Stimulated activated CD8-positive, alpha-beta memory T cell treated with anti-CD3 and anti-CD28 coated beads, Interleukin-15, amount 100 ng/mL, for 24 hours (primary cell): ENCODE data around the gene CGB8.
"Not testable (repeated sequence)": the region's sequence is repeated elsewhere in the genome, so short reads cannot be mapped to it uniquely, and the experiment has no call there.

ENCODE experiments used
- DNase-seq: peaks from one replicate; pipeline ENCODE4 v3.0.0-alpha.2; 2020; ENCODE audit warnings: low read depth

CGB8 gene

GRCh38 chr19:49030323-49030722 is 18.6 kb downstream of the CGB8 start:
- DNase-seq: not testable (repeated sequence)

- not testable (repeated sequence) for DNase-seq
Measured at GRCh38 chr19:49029749-49030148, 19.2 kb downstream of the CGB8 start.

DNA sequence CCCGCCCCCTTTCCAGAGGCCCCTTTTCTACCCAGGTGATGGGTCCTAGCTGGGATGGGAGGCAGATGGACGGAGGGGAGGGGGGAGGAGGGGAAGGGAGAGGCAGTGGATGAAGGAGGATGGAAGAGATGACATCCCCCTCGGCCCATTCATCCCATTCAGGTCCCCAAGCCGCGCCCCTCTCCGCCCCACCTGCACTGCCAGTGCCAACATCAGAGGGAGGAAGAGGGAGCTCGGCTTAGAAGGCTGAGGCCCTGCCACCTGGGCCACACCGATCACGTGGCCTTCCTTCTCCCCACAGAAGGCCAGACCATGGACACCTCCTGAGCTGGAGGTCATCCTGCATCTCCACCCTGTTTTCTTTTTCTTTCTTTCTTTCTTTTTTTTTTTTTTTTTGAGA is 20.2 kb downstream of the CGB8 start:
- DNase-seq: not testable (repeated sequence)

DNA sequence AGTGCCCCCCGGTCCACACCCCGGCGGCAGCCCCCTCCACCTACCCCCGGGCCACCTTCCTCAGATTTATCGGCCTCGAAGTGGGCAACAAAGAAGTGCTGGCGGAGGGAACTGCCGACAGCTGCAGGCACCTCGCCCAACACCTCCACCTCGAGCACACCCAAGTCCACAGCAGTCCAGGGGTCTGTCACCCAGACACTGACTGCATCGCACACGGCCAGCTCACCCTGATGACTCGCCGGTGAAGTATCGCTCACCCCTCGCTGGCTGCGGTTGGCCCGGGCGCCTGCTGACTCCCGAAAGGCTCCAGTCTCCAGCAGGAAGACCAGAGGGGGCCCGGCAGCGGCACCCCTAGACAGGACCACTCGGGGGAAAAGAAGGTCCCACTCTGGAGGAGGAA is 23.3 kb downstream of the CGB8 start:
- not testable (repeated sequence) for DNase-seq

DNA sequence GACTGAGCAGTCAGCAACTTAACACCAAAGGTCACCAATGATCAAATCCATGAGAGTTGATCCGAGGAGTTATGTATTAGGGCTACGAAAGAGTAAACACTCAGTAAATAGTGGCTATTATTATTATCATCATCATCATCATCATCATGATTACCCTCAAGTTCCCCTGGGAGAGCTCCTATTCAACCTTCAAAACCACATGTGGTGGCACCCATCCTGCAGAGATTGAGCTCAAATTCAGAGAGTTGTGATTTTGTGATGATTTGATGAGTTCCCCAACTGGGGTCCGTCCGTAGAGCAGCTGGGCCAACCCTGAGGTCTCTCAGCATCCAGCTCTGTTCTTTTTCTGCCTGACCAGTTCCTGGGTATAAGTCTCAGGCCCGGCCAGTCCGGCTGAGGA is 23.8 kb downstream of the CGB8 start:
- not testable (repeated sequence) for DNase-seq

- not testable (repeated sequence) for DNase-seq
Measured at GRCh38 chr19:49024233-49024632, 24.7 kb downstream of the CGB8 start, which contains the start of gene CGB3. Gene CGB3 (minus strand): TSS chr19:49024333. CDS start chr19:49023971, 362 bp downstream.

- no peak for DNase-seq
Measured at GRCh38 chr19:49022116-49022515, 26.8 kb downstream of the CGB8 start.

GRCh38 chr19:49020931-49021895 is 27.7 kb downstream of the CGB8 start:
- DNase-seq: no peak

GRCh38 chr19:49020342-49020741 is 28.6 kb downstream of the CGB8 start:
- no peak for DNase-seq

- DNase-seq: peak; percentile 31
Measured at GRCh38 chr19:49019242-49019932, 29.5 kb downstream of the CGB8 start.

GRCh38 chr19:49018388-49019241 is 30.3 kb downstream of the CGB8 start:
- DNase-seq: not testable (repeated sequence)

GRCh38 chr19:49017666-49018351 is 31.1 kb downstream of the CGB8 start:
- DNase-seq: no peak

- no peak for DNase-seq
Measured at GRCh38 chr19:49017041-49017665, 31.8 kb downstream of the CGB8 start, which contains the start of gene LHB. Gene LHB (minus strand): TSS chr19:49017091. CDS start chr19:49017081, 10 bp downstream.

- DNase-seq: no peak
Measured at GRCh38 chr19:49016067-49016839, 32.7 kb downstream of the CGB8 start.

- DNase-seq: no peak
Measured at GRCh38 chr19:49014870-49015255, 34.0 kb downstream of the CGB8 start.

GRCh38 chr19:49014123-49014869 is 34.6 kb downstream of the CGB8 start:
- no peak for DNase-seq

- no peak for DNase-seq
Measured at GRCh38 chr19:49011194-49011593, 37.7 kb downstream of the CGB8 start.

- no peak for DNase-seq
Measured at GRCh38 chr19:49010453-49010852, 38.5 kb downstream of the CGB8 start.

DNA sequence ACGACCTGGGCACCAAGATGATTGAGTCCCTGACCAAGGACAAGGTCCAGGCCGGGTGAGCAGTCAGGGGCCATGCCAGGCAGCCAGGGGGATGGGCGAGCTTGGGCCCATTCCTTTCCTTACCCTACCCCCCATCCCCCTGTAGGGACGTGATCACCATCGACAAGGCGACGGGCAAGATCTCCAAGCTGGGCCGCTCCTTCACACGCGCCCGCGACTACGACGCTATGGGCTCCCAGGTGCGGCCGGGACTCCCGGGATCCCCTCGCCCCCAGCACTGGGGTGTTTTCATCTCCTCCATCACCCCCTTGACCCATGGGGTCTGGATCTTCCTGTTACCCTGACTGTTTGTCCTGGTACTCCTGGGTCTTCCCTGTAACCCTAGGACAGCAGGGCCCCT is 39.1 kb downstream of the CGB8 start:
- no peak for DNase-seq
